Stimulated activated CD4-positive, alpha-beta T cell treated with anti-CD3 and anti-CD28 coated beads, Interleukin-4, amount 100 ng/mL, for 24 hours (primary cell): Measurements from ENCODE around the gene LY6G6F.
"Not testable (repeated sequence)": the region's sequence is repeated elsewhere in the genome, so short reads cannot be mapped to it uniquely, and the experiment has no call there.

Experiments used
- DNase-seq: peaks from one replicate; pipeline ENCODE4 v3.0.0-alpha.2; 2020

Gene LY6G6F

DNA sequence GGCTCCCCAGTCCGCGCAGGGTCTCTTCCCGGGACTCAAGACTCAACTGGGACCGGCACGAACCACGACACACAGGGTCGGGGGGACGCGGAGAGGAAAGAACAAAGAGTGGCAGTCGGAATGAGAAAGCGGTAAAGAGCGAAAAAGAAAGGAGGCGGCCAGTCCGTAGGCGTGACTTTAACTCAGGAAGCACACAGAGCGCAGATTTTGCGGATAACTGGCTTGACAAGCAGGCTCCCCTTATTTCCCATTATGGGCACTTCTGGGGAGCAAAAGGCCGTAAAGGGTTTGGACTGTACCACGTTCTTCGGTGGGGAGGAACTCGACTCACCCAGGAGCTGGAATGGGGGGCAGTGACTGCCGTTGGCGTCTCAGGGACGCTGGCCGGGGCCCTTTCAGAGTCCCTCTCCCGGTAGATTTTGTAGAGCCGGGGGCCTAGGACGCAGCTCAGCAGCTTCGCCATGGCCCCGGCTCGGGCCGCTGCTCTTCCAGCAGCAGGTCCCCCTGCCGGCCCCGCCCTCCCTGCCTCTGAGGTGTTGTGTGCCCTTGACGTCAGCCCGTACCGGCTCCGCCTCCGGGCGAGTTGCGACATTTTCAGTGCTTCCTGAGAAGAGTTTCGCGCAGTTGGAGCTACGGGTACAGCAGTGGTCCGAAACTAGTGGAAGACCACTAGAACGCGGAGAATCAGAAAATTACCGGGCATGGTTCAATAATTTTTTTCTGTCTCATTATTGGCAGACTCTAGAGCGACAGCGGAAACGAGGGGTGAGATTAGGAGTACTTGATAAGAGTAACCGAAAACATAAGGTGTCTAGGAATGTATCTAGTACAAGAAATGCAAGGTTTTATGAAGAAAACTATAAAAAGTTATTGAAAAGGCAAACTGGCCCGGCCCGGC is 3.6 kb upstream of the LY6G6F start, which contains the start of gene ABHD16A:
Gene ABHD16A, minus strand, starts transcription at position 506 of the 898 bp plus-strand sequence. Its CDS starts 43 bp downstream, at position 463.
- peak; percentile 97 for DNase-seq

DNA sequence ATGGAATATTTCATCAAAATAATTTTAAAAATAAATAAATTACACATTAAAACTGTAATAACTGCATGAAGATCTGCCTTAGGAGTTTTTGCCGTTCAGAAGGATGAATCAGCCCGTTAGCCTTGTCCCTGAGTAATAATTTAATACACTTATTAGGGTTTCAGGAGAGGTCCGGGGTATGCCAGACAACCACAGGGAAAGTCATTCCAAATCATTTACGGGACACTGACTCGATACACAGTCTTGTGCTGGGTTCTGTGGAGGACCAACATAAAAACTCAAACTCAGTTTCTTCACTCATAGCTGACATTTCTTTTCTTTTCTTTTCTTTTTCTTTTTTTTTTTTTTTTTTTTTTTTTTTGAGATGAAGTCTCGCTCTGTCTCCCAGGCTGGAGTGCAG is 735 bp upstream of the LY6G6F start:
- no peak for DNase-seq

DNA sequence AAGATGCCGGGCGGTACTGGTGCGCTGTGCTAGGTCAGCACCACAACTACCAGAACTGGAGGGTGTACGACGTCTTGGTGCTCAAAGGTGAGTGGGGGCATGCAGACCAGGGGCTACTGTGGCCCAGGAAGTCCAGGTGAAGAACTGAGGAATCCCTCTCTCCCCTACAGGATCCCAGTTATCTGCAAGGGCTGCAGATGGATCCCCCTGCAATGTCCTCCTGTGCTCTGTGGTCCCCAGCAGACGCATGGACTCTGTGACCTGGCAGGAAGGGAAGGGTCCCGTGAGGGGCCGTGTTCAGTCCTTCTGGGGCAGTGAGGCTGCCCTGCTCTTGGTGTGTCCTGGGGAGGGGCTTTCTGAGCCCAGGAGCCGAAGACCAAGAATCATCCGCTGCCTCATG is 1.0 kb downstream of the LY6G6F start:
- DNase-seq: no peak

DNA sequence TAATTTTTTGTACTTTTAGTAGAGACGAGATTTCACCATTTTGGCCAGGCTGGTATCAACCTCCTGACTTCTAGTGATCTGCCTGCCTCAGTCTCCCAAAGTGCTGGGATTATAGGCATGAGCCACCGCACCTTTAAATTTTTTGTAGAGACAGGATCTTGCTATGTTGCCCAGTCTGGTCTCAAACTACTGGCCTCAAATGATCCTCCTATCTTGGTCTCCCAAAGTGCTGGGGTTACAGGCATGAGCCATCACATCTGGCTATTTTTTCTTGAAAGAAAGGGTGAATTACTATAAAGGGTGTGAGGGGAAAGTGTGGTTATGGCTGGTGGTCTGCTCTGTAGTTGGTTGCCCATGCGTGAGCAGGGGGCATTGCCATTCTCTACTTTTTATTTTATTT is 1.6 kb downstream of the LY6G6F start:
- DNase-seq: no peak

DNA sequence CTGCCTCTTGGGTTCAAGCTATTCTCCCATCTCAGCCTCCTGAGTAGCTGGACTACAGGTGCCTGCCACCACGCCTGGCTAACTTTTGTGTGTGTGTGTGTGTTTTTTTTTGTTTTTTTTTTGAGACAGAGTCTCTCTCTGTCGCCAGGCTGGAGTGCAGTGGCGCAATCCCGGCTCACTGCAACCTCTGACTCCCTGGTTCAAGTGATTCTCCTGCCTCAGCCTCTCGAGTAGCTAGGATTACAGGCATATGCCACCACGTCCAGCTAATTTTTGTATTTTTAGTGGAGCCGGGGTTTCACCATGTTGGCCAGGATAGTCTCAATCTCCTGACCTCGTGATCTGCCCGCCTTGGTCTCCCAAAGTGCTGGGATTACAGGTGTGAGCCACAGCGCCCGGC is 2.5 kb downstream of the LY6G6F start:
- DNase-seq: not testable (repeated sequence)

DNA sequence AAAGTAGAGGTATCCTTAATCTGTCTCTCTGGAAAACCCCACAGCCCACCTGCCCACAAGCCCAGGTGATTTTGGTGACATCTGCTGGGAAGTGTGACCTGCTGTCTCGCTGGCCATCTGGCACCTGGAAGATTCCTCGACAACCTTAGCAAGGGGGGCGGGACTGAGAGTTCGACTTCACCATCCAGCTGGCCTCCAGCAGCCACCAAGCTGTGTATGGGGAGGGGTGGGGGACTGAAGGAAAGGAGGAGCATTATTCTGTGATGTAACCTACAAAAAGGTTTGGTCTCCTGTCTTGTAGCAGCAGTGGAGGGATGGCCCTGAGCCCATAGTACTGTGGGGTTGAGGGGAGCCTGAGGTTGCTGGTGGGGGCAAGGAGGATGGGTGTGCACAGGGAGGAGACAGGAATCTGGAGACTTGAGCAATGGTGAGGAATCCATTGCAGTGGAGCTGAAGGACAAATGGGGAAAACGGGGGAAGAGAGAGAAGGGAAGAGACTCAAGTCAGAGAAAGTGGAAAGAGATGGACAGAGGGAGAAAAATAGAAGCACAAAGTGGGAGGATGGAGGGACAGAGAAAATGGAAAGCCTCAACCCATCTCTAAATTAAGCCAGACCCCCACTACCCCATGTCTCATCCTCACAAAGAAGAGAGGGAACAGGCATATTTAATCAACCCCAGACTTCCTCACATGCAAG is 4.0 kb downstream of the LY6G6F start:
- no peak for DNase-seq

DNA sequence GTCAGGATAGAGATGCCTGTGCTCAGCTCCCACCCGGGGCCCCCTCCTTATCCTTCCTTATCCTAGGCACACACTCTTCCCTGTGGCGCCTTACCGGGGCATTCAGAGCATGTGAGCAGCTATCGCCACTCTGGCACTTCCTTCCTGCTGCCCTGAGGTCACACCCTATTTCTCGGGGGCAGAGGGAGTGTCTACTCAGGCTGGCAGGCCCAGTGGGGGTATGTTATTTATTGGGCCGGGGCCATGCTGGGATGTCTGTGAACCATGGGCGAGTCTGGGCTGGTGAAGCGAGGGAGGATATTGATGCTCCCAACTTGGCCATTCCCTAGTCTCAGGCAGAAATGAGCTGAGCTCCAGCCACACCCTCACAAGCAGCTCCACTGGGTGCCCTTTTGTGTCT is 4.6 kb downstream of the LY6G6F start:
- no peak for DNase-seq

DNA sequence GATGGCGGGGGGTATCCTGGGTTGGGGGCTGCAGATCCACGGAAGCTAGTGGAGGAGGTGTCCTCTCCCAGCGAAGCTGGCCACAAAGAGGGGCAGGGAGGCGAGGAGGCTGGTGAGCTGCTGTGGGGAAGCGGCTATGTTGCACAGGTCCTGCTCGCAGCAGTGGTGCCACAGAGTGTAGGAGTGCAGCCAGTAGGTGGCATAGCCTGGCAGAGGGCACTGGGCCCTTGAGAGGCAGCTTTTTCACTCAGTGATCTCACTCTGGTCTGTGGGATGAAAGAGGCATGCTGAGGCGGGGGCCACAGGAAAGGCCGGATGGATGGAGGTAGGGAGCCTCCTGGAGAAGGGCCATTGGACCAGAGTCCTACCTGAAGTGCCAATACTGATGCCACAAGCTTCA is 5.6 kb downstream of the LY6G6F start:
- no peak for DNase-seq

DNA sequence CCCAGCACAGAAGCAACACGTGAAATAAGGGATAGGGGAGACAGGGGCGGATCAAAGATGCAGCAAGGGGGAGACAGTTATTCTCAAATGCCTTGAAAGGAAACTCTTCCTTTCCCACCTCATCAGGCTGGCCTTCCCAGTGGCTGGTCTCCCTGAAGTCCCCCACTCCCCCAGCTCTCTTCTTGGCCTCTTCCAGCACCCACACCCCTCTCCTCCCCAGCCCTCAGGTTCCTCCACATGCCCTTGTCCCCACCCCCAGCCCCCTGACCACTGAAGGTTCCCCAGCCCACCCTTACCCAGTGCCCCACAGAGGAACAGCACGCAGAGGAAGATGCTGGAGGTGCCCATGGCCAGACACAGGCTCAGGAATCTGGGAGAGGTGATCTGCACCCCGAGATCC is 6.8 kb downstream of the LY6G6F start:
- DNase-seq: no peak

DNA sequence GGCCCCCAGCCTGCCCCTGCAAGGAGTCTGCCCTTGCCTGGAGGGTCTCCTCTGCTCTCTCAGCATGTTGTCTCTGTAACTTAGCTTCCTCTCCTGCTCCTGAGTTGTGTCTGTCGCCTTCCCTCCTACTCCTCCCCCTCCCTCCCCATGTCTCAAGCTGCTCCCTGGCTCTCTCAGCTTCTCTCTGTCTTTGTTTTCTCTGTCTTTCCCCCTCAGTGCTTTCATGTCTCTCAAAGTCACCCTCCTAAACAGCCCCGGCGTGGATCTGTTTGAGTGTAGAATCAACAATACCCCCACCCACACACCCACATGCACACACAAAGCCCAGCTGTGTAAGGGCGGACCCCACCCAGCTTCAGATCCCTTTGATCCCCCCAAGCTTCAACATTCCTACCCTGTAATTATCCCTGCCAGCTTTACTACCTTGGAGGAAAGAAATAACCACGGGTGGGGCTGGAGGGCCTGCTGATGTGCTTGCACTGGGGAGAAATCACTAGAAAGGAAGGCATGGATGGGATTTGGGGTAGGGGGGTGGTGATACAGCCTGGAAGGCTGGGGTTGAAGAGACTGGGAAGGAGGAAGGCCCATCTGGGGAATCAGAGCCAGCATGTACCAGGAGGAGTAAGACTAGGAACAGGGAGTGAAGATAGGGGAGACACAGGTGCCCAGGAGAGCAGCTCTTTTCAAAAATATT is 7.5 kb downstream of the LY6G6F start:
- no peak for DNase-seq

DNA sequence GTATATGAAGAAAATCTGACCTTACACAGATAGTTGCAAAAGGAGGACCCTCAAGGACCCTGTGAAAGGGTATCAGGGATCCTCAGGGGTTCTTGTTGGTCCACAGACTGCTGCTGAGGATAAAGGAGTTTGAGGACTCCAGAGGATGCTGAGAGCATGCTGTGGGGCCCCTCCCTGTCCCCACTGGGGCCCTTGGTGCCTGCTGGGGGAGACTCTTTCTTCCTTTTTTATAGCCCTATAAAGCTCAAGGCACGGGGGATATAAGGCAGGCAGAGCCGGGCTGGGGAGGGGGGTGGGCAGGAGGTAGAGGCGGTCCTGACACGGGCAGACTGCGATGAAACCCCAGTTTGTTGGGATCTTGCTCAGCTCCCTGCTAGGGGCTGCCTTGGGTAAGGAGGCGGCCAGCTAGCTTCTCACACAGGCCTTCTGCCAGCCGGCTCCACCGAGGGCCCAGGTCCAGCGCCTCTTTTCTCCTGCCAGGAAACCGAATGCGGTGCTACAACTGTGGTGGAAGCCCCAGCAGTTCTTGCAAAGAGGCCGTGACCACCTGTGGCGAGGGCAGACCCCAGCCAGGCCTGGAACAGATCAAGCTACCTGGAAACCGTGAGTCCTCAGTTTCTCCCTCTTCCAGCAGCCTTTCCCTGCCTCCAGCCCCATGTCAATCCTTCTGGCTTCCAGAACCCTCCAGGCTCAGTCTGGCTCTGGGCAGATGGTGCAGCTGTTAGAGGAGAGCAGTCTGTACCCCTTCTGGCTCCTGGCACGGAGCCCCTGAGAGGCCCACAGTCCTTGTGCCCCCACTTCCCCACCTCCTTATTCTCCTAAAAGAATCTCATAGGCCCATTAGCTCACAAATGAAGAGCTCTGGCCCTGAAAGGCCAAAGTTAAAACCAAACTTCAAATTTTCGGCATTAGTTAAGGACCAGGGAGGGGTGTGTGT is 8.6 kb downstream of the LY6G6F start, which contains the start of gene LY6G6D:
Gene LY6G6D, plus strand, starts transcription at position 327 of the 937 bp plus-strand sequence. Its CDS starts 8 bp downstream, at position 335.
- no peak for DNase-seq

DNA sequence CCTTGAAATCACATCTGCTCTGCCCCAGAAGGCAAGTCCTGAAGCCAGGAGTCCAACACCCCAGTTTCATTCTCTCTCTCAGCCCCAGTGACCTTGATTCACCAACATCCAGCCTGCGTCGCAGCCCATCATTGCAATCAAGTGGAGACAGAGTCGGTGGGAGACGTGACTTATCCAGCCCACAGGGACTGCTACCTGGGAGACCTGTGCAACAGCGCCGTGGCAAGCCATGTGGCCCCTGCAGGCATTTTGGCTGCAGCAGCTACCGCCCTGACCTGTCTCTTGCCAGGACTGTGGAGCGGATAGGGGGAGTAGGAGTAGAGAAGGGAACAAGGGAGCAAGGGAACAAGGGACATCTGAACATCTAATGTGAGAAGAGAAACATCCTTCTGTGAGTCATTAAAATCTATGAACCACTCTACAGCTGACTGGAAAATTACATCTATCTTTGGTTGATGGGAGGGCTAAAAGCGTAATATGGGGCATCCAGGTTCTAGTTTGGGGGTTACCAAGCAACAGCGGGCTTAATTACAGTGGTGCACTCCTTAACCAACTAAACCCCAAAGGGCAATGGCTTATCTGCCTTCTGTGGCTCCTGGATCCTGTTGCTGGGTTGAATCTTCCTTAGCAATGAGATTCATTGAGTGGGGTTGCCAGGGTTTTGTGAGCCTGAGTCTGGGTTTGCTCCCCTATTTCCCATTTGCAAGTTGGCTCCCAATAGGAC is 11.0 kb downstream of the LY6G6F start:
- no peak for DNase-seq

DNA sequence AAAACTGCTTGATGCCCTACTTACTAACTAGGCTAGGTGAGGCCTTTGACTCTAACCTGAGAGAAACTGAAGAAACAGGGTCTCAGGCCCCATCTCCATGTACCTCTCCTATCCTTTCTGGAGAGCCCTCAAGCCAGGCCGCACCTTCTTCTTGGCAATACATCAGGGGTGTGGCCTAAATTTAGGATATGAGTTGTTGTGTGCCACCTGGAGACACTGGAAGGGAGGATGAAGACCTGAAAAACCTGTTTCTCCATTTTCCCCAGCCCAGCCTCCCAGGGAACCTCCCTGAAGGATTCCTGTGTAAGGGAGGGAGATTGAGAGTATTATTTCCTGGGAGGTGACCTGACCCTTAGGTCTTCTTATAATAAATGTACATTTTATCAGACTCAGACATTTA is 11.6 kb downstream of the LY6G6F start:
- DNase-seq: no peak

DNA sequence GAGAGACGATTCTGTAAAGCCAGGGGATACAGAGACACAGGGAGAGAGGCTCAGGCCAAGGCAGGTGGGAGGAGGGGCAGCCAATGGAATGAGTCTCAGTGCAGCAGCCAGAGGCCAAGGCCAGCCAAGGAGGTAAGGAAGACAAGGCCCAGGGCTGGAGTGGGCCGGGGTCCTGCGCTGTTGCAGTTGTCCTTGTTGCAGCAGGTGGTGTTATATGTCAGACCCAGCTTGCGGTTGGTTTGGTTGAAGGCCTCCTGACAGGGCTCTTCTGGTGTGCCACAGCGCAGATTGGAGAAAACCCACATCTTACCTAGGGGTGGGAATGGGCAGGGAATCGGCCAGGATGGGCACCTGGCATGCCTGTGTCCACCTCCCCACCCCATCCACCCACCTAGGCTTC is 12.3 kb downstream of the LY6G6F start:
- DNase-seq: no peak

DNA sequence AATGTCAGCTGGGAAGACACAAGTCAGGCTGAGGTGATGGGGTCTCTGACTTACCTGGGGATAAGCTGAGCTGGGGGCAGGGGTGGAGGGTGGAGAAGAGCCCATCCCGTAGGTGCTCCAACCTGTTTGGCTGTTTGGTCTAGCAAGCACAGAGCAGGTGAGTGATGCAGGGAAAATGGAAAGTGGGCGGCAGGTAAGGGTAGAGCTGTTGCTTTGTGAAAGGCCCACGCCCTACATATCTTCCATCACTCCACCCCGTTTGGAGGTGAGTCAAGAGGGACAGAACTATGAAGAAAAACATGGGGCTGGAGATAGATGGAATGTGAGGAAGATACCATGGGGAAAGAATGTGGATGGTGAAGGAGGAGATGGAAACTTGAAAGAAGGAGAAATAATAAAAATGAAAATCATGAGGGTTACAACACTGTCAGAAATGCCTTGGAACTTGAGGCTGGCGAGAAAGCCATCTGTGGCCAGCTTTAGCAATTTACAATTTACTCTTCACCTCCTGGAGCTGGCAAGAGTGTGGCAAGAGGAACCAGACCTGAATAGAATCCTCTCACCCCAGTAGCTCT is 13.6 kb downstream of the LY6G6F start:
- DNase-seq: no peak

DNA sequence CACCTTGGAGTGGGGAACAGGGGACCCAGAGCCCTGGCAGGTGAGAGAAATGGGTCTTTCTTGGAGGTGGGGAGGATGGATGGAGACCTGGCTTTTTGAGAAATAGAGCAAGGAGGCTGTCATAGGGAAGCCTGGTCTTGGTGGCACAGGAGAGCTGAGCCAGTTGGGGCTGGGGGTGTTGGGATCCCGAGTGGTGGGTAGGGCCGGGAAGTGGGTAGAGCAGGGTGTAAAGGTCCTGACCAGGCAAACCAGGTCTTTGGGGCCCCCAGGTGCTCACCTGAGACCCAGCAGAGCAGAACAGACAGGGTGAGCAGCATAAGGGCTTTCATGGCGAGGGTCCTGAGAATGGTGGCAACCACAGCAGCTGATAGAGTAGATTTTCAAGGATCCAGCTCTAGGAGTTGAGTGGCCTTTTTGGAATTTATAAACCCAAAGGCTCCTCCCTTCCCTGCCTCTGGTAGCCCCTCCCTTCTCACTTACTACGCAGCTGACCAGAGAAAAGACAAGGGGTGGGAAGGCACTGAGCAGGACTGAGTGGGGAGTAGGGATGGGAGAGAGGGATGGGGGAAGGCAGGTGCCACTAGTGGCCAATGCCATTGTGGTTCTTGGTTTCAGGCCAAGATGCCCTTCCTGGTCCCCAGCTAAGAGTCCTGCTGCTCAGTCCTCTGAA is 14.8 kb downstream of the LY6G6F start, which contains the start of gene LY6G6C:
Gene LY6G6C, minus strand, starts transcription at position 396 of the 670 bp plus-strand sequence. Its CDS starts 67 bp downstream, at position 329.
- DNase-seq: no peak

DNA sequence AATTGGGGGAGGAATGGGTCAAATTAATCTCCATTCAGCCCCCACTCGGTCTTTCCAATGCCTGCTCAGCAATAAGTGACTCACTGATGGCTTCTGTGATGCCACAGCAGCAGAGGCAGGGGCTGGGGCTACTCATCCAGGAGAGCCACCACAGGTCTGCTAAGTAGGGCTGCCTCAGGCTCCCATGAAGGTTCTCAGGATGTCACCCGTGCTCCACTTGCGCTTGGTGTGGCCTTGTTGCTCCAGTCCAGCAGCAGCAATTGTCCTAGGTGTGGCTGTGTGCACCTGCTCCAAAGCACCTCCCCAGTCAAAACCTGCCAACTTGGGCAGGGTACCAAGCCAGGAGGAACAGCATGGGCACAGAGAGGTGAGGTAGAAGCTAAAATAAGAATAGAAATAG is 15.5 kb downstream of the LY6G6F start:
- no peak for DNase-seq

DNA sequence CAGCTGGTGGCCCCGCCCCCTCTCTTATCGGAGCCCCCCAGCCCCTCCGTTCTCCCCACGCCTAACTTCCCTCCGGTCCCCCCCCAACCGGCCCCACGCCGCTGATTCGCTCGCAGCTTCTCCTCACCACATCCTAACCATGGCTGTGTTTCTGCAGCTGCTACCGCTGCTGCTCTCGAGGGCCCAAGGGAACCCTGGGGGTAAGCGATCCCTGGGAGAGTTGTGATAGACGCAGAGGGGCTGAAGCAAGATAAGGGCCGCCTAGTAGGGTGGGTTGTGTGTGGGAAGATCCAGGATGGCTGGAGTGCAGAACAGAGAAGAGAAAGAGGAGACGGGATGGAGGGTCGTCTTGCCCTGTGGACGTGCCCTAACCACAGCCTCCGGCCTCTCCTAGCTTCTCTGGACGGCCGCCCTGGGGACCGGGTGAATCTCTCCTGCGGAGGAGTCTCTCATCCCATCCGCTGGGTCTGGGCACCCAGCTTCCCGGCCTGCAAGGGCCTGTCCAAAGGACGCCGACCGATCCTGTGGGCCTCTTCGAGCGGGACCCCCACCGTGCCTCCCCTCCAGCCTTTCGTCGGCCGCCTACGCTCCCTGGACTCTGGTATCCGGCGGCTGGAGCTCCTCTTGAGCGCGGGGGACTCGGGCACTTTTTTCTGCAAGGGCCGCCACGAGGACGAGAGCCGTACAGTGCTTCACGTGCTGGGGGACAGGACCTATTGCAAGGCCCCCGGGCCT is 16.7 kb downstream of the LY6G6F start, which contains the start of gene MPIG6B:
Gene MPIG6B, plus strand, starts transcription at position 129 of the 735 bp plus-strand sequence. Its CDS starts 11 bp downstream, at position 140.
- no peak for DNase-seq

DNA sequence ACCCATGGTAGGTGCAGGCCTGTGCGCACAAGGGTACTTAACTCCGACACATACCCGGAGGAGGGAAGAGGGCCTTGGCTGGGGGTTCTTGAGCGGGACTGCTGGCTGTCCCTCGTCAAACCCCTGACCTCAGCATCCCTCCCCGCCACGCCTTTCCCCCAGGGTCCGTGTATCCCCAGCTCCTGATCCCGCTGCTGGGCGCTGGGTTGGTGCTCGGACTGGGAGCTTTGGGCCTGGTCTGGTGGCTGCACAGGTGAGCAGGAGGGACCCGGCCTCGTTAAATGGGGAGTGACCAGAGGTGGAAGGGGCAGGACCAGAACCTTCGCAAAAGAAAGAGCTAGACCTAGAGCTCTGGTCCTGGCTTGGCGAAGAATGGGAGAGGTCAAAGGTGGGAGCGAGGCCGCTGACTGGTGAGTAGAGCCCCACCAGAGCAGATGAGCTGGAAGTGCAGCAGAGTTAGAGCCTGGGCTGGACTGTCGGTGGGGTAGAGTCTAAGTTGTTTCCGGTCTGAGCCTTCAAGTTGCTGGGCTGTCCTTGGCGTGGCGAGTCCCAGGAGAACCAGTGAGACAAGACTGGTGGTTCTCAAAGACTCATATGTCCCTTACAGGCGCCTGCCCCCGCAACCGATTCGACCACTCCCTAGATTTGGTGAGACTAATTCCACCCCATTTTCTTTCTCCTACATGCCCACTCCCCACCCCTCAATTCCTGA is 17.5 kb downstream of the LY6G6F start:
- no peak for DNase-seq
